Tibial artery (tissue), 4 donors: ENCODE results near the gene IQCM.

Experiments
- DNase-seq, 2 donors: peaks; one replicate each; pipeline ENCODE4 v3.0.0-alpha.2; 2019
- H3K27ac ChIP-seq, 2 donors: fragments of 200-600 bp; sonication (generic) in 1 of 2; 1 replicate in 1 of 2; 2 replicates in 1 of 2; pipeline ENCODE4 v1.5.1; 2018 to 2019; ENCODE audit warnings: mild to moderate bottlenecking in 1 of 2
- H3K27me3 ChIP-seq, 2 donors: fragments of 200-600 bp; sonication (generic) in 1 of 2; one replicate each; pipeline versions ENCODE4 v1.5.1 to v1.6.0; 2016 to 2019
- H3K36me3 ChIP-seq, 3 donors: fragments of 200-600 bp; sonication (generic) in 2 of 3; one replicate each; pipeline ENCODE4 v1.5.1; 2016 to 2019; ENCODE audit warnings: mild to moderate bottlenecking in 2 of 3
- H3K4me1 ChIP-seq, 4 donors: fragments of 200-600 bp; sonication (generic) in 2 of 4; 1 replicate in 3 of 4; 2 replicates in 1 of 4; pipeline ENCODE4 v1.5.1; 2016 to 2019
- H3K4me3 ChIP-seq, 2 donors: fragments of 200-600 bp; sonication (generic) in 1 of 2; 1 replicate in 1 of 2; 2 replicates in 1 of 2; pipeline ENCODE4 v1.5.1; 2018 to 2019; ENCODE audit warnings: mild to moderate bottlenecking in 2 of 2
- H3K9me3 ChIP-seq, 3 donors: fragments of 200-600 bp; sonication (generic) in 1 of 3; one replicate each; pipeline ENCODE4 v1.5.1; 2016 to 2019
- CTCF ChIP-seq, 2 experiments: fragments of 200-600 bp in 1 of 2; fragments of 450-650 bp in 1 of 2; IDR thresholded peaks; one replicate each; pipeline ENCODE4 v1.5.1; 2017 to 2019; ENCODE audit warnings: antibody characterized with exemption in 2 of 2, mild to moderate bottlenecking in 1 of 2, moderate library complexity in 1 of 2
- intact Hi-C: fragments of 100-400 bp; cut with DNase I; formaldehyde crosslinking; loops from one replicate; pipeline ENCODE4 v1.15.0; 2023; ENCODE audit warnings: low total_unique reads

The IQCM gene

GRCh38 chr4:149768477-149768876 is 47.2 kb downstream of the IQCM start:
- intact Hi-C loops: no loop called here
- Histone ChIP-seq H3K4me3 (no peak overlapping the region), H3K36me3 (no peaks in the 10 kb centered on the region), H3K4me1 (no peaks in the 10 kb centered on the region), H3K9me3 (no peaks in the 10 kb centered on the region), H3K27ac (no peak overlapping the region), H3K27me3 (no peaks in the 10 kb centered on the region)
- DNase-seq: no peak
- TF ChIP-seq CTCF (IDR thresholded peaks at IDR 0.05): no peak

- no peak for DNase-seq
- no peaks in the 10 kb centered on the region for H3K36me3 ChIP-seq
- intact Hi-C loops: no loop called here
- H3K9me3 ChIP-seq: no peaks in the 10 kb centered on the region
- no peak for TF ChIP-seq CTCF (IDR thresholded peaks at IDR 0.05)
- no peak overlapping the region for H3K27ac ChIP-seq
- no peak overlapping the region for H3K4me3 ChIP-seq
- no peaks in the 10 kb centered on the region for H3K27me3 ChIP-seq
- H3K4me1 ChIP-seq: no peaks in the 10 kb centered on the region
These were observed 49.5 kb downstream of the IQCM start for GRCh38 chr4:149766135-149766534.

- DNase-seq: no peak
- no peak overlapping the region for H3K27ac ChIP-seq
- no peaks in the 10 kb centered on the region for H3K36me3 ChIP-seq
- no peaks in the 10 kb centered on the region for H3K4me1 ChIP-seq
- TF ChIP-seq CTCF (IDR thresholded peaks at IDR 0.05): no peak
- no peaks in the 10 kb centered on the region for H3K9me3 ChIP-seq
- intact Hi-C loops: no loop called here
- H3K4me3 ChIP-seq: no peak overlapping the region
- no peaks in the 10 kb centered on the region for H3K27me3 ChIP-seq
These were observed 50.0 kb downstream of the IQCM start for GRCh38 chr4:149765630-149766029.

GRCh38 chr4:149755969-149756368 is 59.7 kb downstream of the IQCM start:
- Histone ChIP-seq H3K9me3 (no peaks in the 10 kb centered on the region), H3K4me3 (no peak overlapping the region), H3K36me3 (no peaks in the 10 kb centered on the region), H3K4me1 (no peaks in the 10 kb centered on the region), H3K27me3 (no peaks in the 10 kb centered on the region), H3K27ac (no peak overlapping the region)
- intact Hi-C loops: no loop called here
- no peak for DNase-seq
- TF ChIP-seq CTCF (IDR thresholded peaks at IDR 0.05): no peak

- Histone ChIP-seq H3K36me3 (no peaks in the 10 kb centered on the region), H3K4me3 (no peak overlapping the region), H3K4me1 (no peaks in the 10 kb centered on the region), H3K27me3 (no peaks in the 10 kb centered on the region), H3K27ac (no peak overlapping the region), H3K9me3 (no peaks in the 10 kb centered on the region)
- TF ChIP-seq CTCF (IDR thresholded peaks at IDR 0.05): no peak
- intact Hi-C loops: no loop called here
- no peak for DNase-seq
These were observed 61.1 kb downstream of the IQCM start for GRCh38 chr4:149754526-149754925.

GRCh38 chr4:149752729-149753128 is 62.9 kb downstream of the IQCM start:
- Histone ChIP-seq H3K27ac (no peak overlapping the region), H3K36me3 (no peaks in the 10 kb centered on the region), H3K4me1 (no peaks in the 10 kb centered on the region), H3K9me3 (no peaks in the 10 kb centered on the region), H3K4me3 (no peak overlapping the region), H3K27me3 (no peaks in the 10 kb centered on the region)
- DNase-seq: no peak
- intact Hi-C loops: no loop called here
- no peak for TF ChIP-seq CTCF (IDR thresholded peaks at IDR 0.05)
